GM12878 (cell line): ENCODE results near the gene ASB8. TPM values are rescaled to one million over a fixed set of nuclear protein-coding genes. Genes with fewer than 3 reads are reported as not detected.

Experiments used
- ATAC-seq: fragments of 200-7000 bp; cut with Tn5 transposase; 3 replicates; pipeline ENCODE4 v1.9.1; 2020; ENCODE audit warnings: mild to moderate bottlenecking, moderate library complexity
- BruUV-seq: library from RNA; stranded (reverse); fragments of 400-500 nt; replicated peaks from 2 replicates; lab custom pipeline; 2021; lab: Mats Ljungman, UMichigan
- CTCF ChIA-PET: fragments of 300-600 bp; sonication (Branson Sonifier 250); formaldehyde crosslinking; extraction: SDS; loops from one replicate; lab custom pipeline; 2021; ENCODE audit warnings: inconsistent platforms; lab: Yijun Ruan, JAX
- POLR2A ChIA-PET: fragments of 350-600 bp; formaldehyde crosslinking; extraction: SDS; loops from one replicate; lab custom pipeline; 2021; ENCODE audit warnings: inconsistent platforms; lab: Charles Lee
- RAD21 ChIA-PET: fragments of 300-600 bp; sonication (Branson Sonifier 250); formaldehyde crosslinking; loops from one replicate; lab custom pipeline; 2023; ENCODE audit warnings: antibody characterized with exemption; ENCODE audit not compliant: unreplicated experiment; lab: Charles Lee
- SMC1A ChIA-PET: fragments of 300-600 bp; sonication (Branson Sonifier 250); formaldehyde crosslinking; loops from one replicate; lab custom pipeline; 2023; ENCODE audit not compliant: unreplicated experiment, uncharacterized antibody; lab: Charles Lee
- DNase-seq: peaks from one replicate; pipeline ENCODE4 v3.0.0-alpha.2; 2011; ENCODE audit warnings: low read depth, low spot score
- FAIRE-seq: peaks from 3 replicates; lab custom pipeline; 2011; peaks lifted over from hg19 to GRCh38; lab: Jason Lieb, UNC
- H2AFZ ChIP-seq: 2 replicates; pipeline ENCODE4 v1.6.0; 2011; ENCODE audit warnings: low read depth, low read length, control low read depth; ENCODE audit not compliant: control insufficient read depth
- H3K27ac ChIP-seq: 2 replicates; pipeline ENCODE4 v1.5.1; 2011; ENCODE audit warnings: control low read depth; ENCODE audit not compliant: control insufficient read depth, insufficient read depth
- H3K27me3 ChIP-seq, 2 experiments: replicated peaks in 1 of 2; 2 replicates each; pipeline versions ENCODE4 v1.6.0 to v1.6.1; 2011; ENCODE audit warnings: low read length in 1 of 2; ENCODE audit not compliant: control insufficient read depth in 2 of 2, insufficient read depth in 2 of 2
- H3K36me3 ChIP-seq, 2 experiments: 2 replicates each; pipeline ENCODE4 v1.5.1; 2011; ENCODE audit warnings: low read length in 1 of 2; ENCODE audit not compliant: control insufficient read depth in 2 of 2, insufficient read depth in 2 of 2
- H3K4me1 ChIP-seq: 2 replicates; pipeline ENCODE4 v1.6.1; 2011; ENCODE audit warnings: mild to moderate bottlenecking, low read length, moderate library complexity, mixed read lengths; ENCODE audit not compliant: control insufficient read depth, insufficient read depth
- H3K4me2 ChIP-seq: 2 replicates; pipeline ENCODE4 v1.6.0; 2011; ENCODE audit warnings: control low read depth; ENCODE audit not compliant: control insufficient read depth, insufficient read depth
- H3K4me3 ChIP-seq: fragments of 200-600 bp; sonication (generic); 2 replicates; pipeline ENCODE4 v1.5.1; 2016
- H3K79me2 ChIP-seq: 2 replicates; pipeline ENCODE4 v1.6.0; 2011; ENCODE audit warnings: low read length; ENCODE audit not compliant: control insufficient read depth, insufficient read depth
- H3K9ac ChIP-seq: 2 replicates; pipeline ENCODE4 v1.8.0; 2011; ENCODE audit warnings: low read length, control low read depth, mixed read lengths; ENCODE audit not compliant: control insufficient read depth, insufficient read depth
- H3K9me3 ChIP-seq: replicated peaks from 3 replicates; pipeline ENCODE4 v1.5.1; 2011; ENCODE audit warnings: mild to moderate bottlenecking, low read length; ENCODE audit not compliant: control insufficient read depth, insufficient read depth
- H4K20me1 ChIP-seq: 2 replicates; pipeline ENCODE4 v1.6.0; 2011; ENCODE audit not compliant: control insufficient read depth, insufficient read depth
- BCL11A ChIP-seq: IDR thresholded peaks from 2 replicates; pipeline ENCODE4 v1.6.1; 2011; ENCODE audit warnings: low read depth, low read length
- CHD1 ChIP-seq: IDR thresholded peaks from 2 replicates; pipeline ENCODE4 v1.6.1; 2012; ENCODE audit warnings: low read depth, low read length, improper control_type of control experiment
- KLF5 ChIP-seq: fragments of 450-650 bp; IDR thresholded peaks from 2 replicates; pipeline ENCODE4 v1.6.1; 2014; ENCODE audit warnings: mild to moderate bottlenecking; ENCODE audit not compliant: partially characterized antibody
- PKNOX1 ChIP-seq: fragments of 450-650 bp; IDR thresholded peaks from 2 replicates; pipeline ENCODE4 v1.6.1; 2016; ENCODE audit warnings: mild to moderate bottlenecking
- RELB ChIP-seq: fragments of 450-650 bp; IDR thresholded peaks from 2 replicates; pipeline ENCODE4 v1.6.1; 2017; ENCODE audit warnings: low read depth, mild to moderate bottlenecking, moderate library complexity
- SMAD1 ChIP-seq: fragments of 450-650 bp; IDR thresholded peaks from 2 replicates; pipeline ENCODE4 v1.6.1; 2018; ENCODE audit warnings: mild to moderate bottlenecking, low read depth; ENCODE audit not compliant: partially characterized antibody
- STAT1 ChIP-seq: fragments of 450-650 bp; conservative IDR thresholded peaks from 2 replicates; pipeline ENCODE4 v1.6.1; 2014; ENCODE audit warnings: antibody characterized with exemption, mild to moderate bottlenecking
- ZBED1 ChIP-seq: IDR thresholded peaks from 2 replicates; pipeline ENCODE4 v1.6.1; 2016; ENCODE audit warnings: borderline replicate concordance
- ZNF217 ChIP-seq: fragments of 450-650 bp; IDR thresholded peaks from 2 replicates; pipeline ENCODE4 v1.6.1; 2017; ENCODE audit warnings: antibody characterized with exemption, mild to moderate bottlenecking
- WGBS: methylation state at CpG from one replicate; pipeline ENCODE4 v1.1.6; 2016; ENCODE audit warnings: low lambda C conversion rate; ENCODE audit not compliant: insufficient replicate concordance, insufficient coverage; ENCODE audit errors: missing lambda C conversion rate; 5-methylcytosine and 5-hydroxymethylcytosine counted together
- in situ Hi-C: fragments of 300-500 bp; cut with MboI; formaldehyde crosslinking; loops from 9 replicates; pipeline ENCODE4 v1.14.3; 2018; ENCODE audit warnings: mixed read lengths
- intact Hi-C: fragments of 100-400 bp; cut with micrococcal nuclease; formaldehyde crosslinking; loops from one replicate; pipeline ENCODE4 v1.14.2; 2022; ENCODE audit not compliant: unreplicated experiment
- polyA plus RNA-seq, 11 experiments: library from polyadenylated mRNA; depleted of rRNA in 4 of 11; unstranded in 6 of 11; stranded (reverse) in 5 of 11; fragments of >200 nt; fragmentation: Nextera tagmentation in 4 of 11; fragmentation: Illumina TruSeq in 1 of 11; extraction: Ambion mirVana in 4 of 11; extraction: Trizol in 1 of 11; gene quantifications; 1 replicate in 1 of 11; 2 replicates in 10 of 11; pipeline versions ENCODE4 v1.2.1 to v1.2.3, GENCODE V29; 2011 to 2016; ENCODE audit warnings: inconsistent platforms in 2 of 11, missing spikeins in 2 of 11, low read depth in 1 of 11
- total RNA-seq, 4 experiments: library from RNA; depleted of rRNA in 3 of 4; stranded (reverse); fragments of >200 nt in 3 of 4; fragmentation: Illumina TruSeq in 1 of 4; extraction: Trizol in 1 of 4; gene quantifications; 2 replicates each; pipeline versions ENCODE4 v1.2.1 to v1.2.3, GENCODE V29; 2013 to 2021
- TF ChIP-seq, protein P1 (sequence below): fragments of 450-650 bp; IDR thresholded peaks from 2 replicates; pipeline ENCODE4 v1.6.1; 2017; ENCODE audit warnings: mild to moderate bottlenecking, moderate library complexity

ASB8 gene
- total and polyA plus RNA-seq, 10 of the 15 experiments (the other 5 are each of a cell fraction or from before 2014, with no cell fraction given), result 23.7 to 48.0 (median 29.1) TPM

- BruUV-seq, result no TSS peak
- WGBS, result 22% methylated on average over 3 of the region's 3 CpGs
Observed at GRCh38 chr12:48157889-48158370, 615 bp upstream of the ASB8 start.

More at GRCh38 chr12:48157889-48158370, 615 bp upstream of the ASB8 start:
- ChIA-PET SMC1A (interaction anchor here (0.8 to 2.8 kb wide), 8 partner anchors 10 to 317 kb away, joined by 3 to 12 read pairs (median 5); partner anchors contain the start of genes PFKM and SENP1), POLR2A (interaction anchor here (1.0 to 2.2 kb wide), 9 partner anchors 13 to 54 kb away, joined by 3 to 10 read pairs (median 5); partner anchors contain the start of genes CCDC184, PFKM and SENP1), CTCF (interaction anchor here (0.7 to 2.7 kb wide), 23 partner anchors 10 to 460 kb away, joined by 3 to 16 read pairs (median 5); partner anchors contain the start of genes CCDC184, SENP1 and TMEM106C), RAD21 (interaction anchor here (0.8 to 3.0 kb wide), 6 partner anchors 39 to 288 kb away, joined by 3 to 13 read pairs (median 4); partner anchors contain the start of genes PFKM and SENP1)
- DNase-seq (no peak), FAIRE-seq (peak; percentile 7), ATAC-seq (no peak; the same call in 1 of the 3 replicates)
- Histone ChIP-seq H3K36me3 (peaks cover 0 to 4% of the 10 kb centered on the region in 2 experiments; a peak in 2 of 4 replicates), H3K4me1 (peaks cover 17% of the 10 kb centered on the region), H3K27ac (peak overlapping the region; percentile 89), H3K79me2 (peaks cover 17% of the 10 kb centered on the region), H3K27me3 (no peaks in the 10 kb centered on the region), H3K4me2 (peak overlapping the region; percentile 79), H3K9ac (peak overlapping the region; percentile 81), H3K4me3 (peak overlapping the region; percentile 64; the same call in 1 of the 2 replicates), H4K20me1 (no peaks in the 10 kb centered on the region), H3K9me3 (no peaks in the 10 kb centered on the region), H2AFZ (peak overlapping the region; percentile 99)
- in situ Hi-C loops (no loop called here), intact Hi-C loops (loop anchor here (1.0 kb wide), 1 partner anchor 53 kb away; no protein-coding TSS in a partner anchor)
- no peak for TF ChIP-seq CHD1
- TF ChIP-seq BCL11A, result no peak
- no peak for TF ChIP-seq RELB
- TF ChIP-seq SMAD1, result peak; percentile 13
- TF ChIP-seq, protein P1, sequence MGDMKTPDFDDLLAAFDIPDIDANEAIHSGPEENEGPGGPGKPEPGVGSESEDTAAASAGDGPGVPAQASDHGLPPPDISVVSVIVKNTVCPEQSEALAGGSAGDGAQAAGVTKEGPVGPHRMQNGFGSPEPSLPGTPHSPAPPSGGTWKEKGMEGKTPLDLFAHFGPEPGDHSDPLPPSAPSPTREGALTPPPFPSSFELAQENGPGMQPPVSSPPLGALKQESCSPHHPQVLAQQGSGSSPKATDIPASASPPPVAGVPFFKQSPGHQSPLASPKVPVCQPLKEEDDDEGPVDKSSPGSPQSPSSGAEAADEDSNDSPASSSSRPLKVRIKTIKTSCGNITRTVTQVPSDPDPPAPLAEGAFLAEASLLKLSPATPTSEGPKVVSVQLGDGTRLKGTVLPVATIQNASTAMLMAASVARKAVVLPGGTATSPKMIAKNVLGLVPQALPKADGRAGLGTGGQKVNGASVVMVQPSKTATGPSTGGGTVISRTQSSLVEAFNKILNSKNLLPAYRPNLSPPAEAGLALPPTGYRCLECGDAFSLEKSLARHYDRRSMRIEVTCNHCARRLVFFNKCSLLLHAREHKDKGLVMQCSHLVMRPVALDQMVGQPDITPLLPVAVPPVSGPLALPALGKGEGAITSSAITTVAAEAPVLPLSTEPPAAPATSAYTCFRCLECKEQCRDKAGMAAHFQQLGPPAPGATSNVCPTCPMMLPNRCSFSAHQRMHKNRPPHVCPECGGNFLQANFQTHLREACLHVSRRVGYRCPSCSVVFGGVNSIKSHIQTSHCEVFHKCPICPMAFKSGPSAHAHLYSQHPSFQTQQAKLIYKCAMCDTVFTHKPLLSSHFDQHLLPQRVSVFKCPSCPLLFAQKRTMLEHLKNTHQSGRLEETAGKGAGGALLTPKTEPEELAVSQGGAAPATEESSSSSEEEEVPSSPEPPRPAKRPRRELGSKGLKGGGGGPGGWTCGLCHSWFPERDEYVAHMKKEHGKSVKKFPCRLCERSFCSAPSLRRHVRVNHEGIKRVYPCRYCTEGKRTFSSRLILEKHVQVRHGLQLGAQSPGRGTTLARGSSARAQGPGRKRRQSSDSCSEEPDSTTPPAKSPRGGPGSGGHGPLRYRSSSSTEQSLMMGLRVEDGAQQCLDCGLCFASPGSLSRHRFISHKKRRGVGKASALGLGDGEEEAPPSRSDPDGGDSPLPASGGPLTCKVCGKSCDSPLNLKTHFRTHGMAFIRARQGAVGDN, result 0 out of 2 replicates have a peak, but pooled peaks have one; percentile 7
- TF ChIP-seq STAT1, result no peak
- TF ChIP-seq KLF5, result no peak
- TF ChIP-seq PKNOX1, result peak; percentile 51; the same call in 1 of the 2 replicates
- no peak for TF ChIP-seq ZBED1
- 0 out of 2 replicates have a peak, but pooled peaks have one; percentile 18 for TF ChIP-seq ZNF217
